HG03025 (cell line): Measurements from ENCODE around the gene SNAI3.

ENCODE experiments used
- ATAC-seq: cut with Tn5 transposase; IDR thresholded peaks from one replicate; pipeline ENCODE4 v1.9.1; 2021; ENCODE audit warnings: mild to moderate bottlenecking, moderate library complexity; ENCODE audit not compliant: unreplicated experiment, low FRiP score

Gene SNAI3

GRCh38 chr16:88693420-88694177 is 7.3 kb upstream of the SNAI3 start:
- ATAC-seq, result no peak

- no peak for ATAC-seq
Observed at GRCh38 chr16:88692861-88693260, 6.6 kb upstream of the SNAI3 start.

- ATAC-seq, result no peak
Observed at GRCh38 chr16:88691924-88692560, 5.7 kb upstream of the SNAI3 start.

- no peak for ATAC-seq
Observed at GRCh38 chr16:88691129-88691813, 5.0 kb upstream of the SNAI3 start.

DNA sequence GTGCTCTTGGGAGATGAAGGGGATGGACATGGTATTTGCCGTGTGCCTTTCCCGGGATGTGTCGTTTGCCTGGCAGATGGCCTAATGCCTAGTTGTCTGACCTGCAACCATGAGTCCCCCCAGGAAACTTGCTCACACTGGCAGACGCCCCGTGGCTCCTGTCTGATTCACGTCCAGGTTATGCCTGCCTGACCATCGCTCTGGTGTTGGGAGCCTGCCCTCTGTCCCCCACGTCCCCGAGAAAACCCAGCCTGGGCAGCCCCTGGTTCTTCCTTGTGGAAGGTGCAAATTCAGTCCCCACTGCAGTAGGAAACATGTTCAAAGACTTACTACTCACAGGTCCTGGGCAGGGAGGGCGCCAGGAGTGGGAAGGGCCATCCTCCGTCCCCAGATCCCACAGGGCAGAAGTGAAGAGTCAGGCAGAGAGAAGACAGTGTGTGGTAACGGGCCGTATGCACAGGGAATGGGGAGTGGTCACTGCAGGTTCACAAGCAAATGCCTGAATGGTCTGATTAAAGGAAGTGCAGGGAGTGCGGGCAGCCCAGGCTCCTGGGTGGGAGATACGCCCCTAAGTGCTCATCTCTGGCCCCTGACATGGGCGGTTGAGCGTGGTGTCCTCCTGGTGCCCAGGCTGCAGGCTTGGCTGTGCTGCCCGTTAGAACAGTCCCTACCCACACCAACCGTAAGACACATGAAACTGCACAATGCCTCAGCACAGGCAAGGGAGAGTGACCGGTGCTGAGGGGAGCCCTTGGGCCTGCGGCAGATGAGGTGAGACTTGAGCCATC is 4.2 kb upstream of the SNAI3 start:
- ATAC-seq, result no peak

DNA sequence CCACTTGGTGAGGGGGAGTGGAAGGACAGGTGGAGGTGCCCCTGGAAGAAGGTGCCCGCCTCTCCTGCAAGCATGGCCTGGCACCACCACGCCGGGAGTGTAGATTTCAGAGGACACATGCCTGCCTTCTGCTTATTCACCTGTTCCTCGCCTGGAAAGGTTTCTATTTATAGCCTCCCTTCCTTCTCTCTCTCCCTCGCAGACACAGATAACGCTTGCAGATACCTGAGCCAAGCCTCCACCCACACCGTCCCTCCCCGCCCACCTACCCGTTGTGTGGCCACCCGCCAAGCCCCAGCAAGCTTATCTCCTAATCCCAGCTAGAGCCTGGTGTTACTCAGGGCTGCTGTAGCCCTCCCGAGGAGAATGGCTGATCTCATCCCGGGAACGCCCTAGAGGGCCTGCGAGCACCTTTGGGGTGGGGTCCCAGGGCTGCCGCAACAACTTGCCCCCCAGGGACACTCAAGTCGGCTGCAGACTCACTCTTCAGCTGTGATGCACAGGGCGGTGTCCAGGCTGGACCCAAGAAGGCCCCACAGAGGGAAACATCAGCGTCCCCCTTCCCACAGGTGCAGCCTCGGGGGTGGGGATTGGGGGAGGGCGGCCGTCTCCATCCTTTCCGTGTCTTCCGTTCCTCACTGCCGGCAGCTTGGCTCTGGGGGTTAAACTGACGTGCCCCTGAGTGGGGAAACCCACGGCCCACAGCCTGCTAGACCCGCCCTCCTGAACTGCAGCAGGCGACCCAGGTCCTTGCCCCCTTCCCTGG is 1.9 kb upstream of the SNAI3 start:
- ATAC-seq, result no peak

- no peak for ATAC-seq
Observed at GRCh38 chr16:88687676-88688012, 1.3 kb upstream of the SNAI3 start.

- ATAC-seq, result no peak
Observed at GRCh38 chr16:88687254-88687576, 908 bp upstream of the SNAI3 start.

- no peak for ATAC-seq
Observed at GRCh38 chr16:88686062-88686438, 257 bp downstream of the SNAI3 start.

GRCh38 chr16:88685156-88686061 is 898 bp downstream of the SNAI3 start:
- ATAC-seq, result no peak

- ATAC-seq, result no peak
Observed at GRCh38 chr16:88684569-88685155, 1.6 kb downstream of the SNAI3 start.

DNA sequence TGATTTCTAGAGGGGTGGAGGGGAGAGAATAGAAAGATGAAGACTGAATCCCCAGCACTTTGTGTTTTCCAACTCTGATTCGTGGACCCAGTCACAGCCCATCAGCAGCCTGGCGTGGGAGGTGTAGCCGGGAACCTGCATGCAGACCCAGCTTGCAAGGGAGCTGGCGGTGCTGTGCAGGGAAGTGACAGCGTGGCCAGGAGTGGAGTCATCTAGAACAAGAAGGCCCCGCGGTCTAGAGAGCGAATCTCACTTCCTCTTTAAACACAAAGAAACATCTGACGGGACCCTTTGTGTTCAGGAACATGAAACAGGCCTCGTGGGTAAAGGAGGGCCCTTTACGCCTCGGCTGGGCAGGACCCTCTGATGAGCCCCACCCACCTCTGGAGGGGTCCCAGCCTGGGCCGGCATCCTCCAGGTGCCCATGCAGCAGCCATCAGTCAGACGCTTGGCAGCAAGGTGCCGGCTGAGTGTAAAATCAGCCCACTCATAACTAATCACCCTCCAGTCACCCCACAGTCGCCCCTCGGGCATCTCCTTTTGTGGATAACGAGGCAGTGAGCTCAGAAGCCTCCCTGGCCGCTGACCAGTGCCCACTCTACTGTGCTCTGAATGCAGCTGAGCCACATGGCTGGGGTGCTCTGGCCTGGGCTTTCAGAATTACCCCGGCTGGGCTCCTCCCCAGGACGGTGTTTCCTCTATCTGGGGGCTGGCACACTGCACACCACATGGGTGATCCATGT is 4.4 kb downstream of the SNAI3 start:
- ATAC-seq, result peak; percentile 64

- no peak for ATAC-seq
Observed at GRCh38 chr16:88681084-88681680, 5.1 kb downstream of the SNAI3 start.

- ATAC-seq, result no peak
Observed at GRCh38 chr16:88680554-88681083, 5.7 kb downstream of the SNAI3 start.

GRCh38 chr16:88678224-88678979 is 7.9 kb downstream of the SNAI3 start:
- no peak for ATAC-seq

DNA sequence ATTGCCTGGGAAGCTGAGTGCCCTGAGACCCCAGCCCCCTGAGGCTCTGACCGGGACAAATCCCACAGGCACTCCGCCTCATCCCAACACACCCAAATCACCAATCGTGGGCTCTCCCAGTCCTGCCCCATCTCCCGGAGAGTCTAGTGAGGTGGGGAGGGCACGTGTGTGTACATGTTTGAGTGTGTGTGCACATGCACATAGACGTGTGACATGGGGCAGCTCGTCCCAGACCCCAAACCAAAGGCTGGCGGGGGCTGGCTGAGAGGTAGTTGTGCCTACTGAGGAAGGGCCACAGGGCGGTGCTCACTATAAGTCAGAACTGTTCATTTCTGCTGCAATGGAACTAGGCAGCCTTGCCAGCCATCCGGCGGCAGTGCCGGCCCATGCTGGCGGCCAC is 8.6 kb downstream of the SNAI3 start:
- ATAC-seq, result no peak
